ENCODE data around the gene KLHL26. TPM values are rescaled to one million over a fixed set of nuclear protein-coding genes. Genes with fewer than 3 reads are reported as not detected.
A peak's percentile ranks its signal among the peaks of the same experiment; 100 is the strongest.

Gene KLHL26
- total RNA-seq, 3 donors from 2014 or later: 7.6 to 16.6 (median 8.9) TPM

DNA sequence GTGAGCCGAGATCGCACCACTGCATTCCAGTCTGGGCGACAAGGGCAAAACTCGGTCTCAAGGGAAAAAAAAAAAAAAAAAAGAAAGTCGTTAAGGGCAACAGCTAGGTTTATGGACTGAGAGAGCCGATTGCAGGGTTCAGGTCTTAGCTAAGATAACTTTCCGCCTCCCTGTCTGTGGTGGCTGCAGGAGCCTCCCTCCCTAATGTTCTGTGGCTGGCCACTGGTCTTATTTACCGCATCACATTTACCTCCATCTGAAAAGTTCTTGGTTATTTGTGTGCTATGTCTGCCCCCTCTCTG is 45.9 kb downstream of the KLHL26 start:
- no peak for TF ChIP-seq CTCF (IDR thresholded peaks at IDR 0.05)
- intact Hi-C loops (cut with DNase I, micrococcal nuclease): no loop called here
- H3K9me3 ChIP-seq: no peaks in the 10 kb centered on the region
- H3K36me3 ChIP-seq (ENCODE audit: low read depth): no peaks in the 10 kb centered on the region
- no peak for ATAC-seq
- peaks cover 9% of the 10 kb centered on the region for H3K4me1 ChIP-seq (ENCODE audit: low read depth)
- H3K4me3 ChIP-seq: no peak overlapping the region
- no peak for DNase-seq

DNA sequence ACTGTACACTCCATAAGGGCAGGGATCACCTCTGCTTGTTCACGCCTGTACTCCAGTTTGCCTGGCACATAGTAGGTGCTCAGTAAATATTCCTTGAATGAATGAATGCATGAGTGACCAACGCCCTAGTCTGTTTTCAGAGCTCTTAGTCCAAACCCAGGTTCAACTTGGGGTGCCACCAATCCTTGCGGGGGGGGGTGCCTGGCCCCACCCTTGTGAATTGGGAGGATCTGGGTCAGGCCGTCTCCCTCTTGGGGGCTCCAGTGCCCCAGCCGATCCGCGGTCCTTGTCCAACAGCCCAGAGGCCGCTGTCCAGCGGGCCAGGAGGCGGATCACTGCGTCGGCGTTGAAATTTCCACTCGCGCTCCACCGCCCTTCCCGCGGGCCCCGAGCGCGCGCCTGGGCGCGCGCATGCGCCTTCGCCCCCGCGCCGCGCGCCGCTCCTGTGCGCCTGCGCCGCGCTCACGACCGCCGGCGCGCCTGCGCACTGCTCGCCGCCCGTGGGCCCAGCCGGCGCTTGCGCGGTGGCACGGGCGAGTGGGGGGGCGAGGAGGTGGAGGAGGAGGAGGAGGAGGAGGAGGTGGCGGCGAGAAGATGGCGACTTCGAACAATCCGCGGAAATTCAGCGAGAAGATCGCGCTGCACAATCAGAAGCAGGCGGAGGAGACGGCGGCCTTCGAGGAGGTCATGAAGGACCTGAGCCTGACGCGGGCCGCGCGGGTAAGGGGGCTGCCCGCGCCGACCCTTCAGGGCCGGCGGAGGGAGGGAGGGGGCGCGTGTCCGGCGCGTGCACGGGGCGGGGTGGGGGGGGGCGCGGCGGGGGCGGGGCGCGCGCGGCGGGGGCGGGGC is 46.5 kb downstream of the KLHL26 start, which contains the start of gene CRTC1:
Gene CRTC1, plus strand, starts transcription at position 572 of the 849 bp plus-strand sequence. Its CDS starts 23 bp downstream, at position 595.
- no peaks in the 10 kb centered on the region for H3K9me3 ChIP-seq
- DNase-seq (peak; percentile 89 to 96 (median 93)), ATAC-seq (peak; percentile 98)
- no peaks in the 10 kb centered on the region for H3K36me3 ChIP-seq (ENCODE audit: low read depth)
- TF ChIP-seq CTCF (IDR thresholded peaks at IDR 0.05): no peak
- intact Hi-C loops (cut with DNase I, micrococcal nuclease): no loop called here
- peak within 1 kb of the TSS; percentile 34 for H3K4me3 ChIP-seq
- peaks cover 6% of the 10 kb centered on the region for H3K4me1 ChIP-seq (ENCODE audit: low read depth)

GRCh38 chr19:18683958-18684641 is 47.3 kb downstream of the KLHL26 start:
- peak overlapping the region; percentile 34 for H3K4me3 ChIP-seq
- no peak for TF ChIP-seq CTCF (IDR thresholded peaks at IDR 0.05)
- H3K4me1 ChIP-seq (ENCODE audit: low read depth): peaks cover 6% of the 10 kb centered on the region
- DNase-seq: no peak
- ATAC-seq: peak; percentile 10
- intact Hi-C loops (cut with DNase I, micrococcal nuclease): no loop called here
- H3K9me3 ChIP-seq: no peaks in the 10 kb centered on the region
- no peaks in the 10 kb centered on the region for H3K36me3 ChIP-seq (ENCODE audit: low read depth)

- no peak for DNase-seq
- Histone ChIP-seq H3K4me3 (no peak overlapping the region), H3K4me1 (ENCODE audit: low read depth) (peaks cover 6% of the 10 kb centered on the region), H3K36me3 (ENCODE audit: low read depth) (no peaks in the 10 kb centered on the region), H3K9me3 (no peaks in the 10 kb centered on the region)
- no peak for TF ChIP-seq CTCF (IDR thresholded peaks at IDR 0.05)
- ATAC-seq: no peak
- intact Hi-C loops (cut with DNase I, micrococcal nuclease): no loop called here
Observed at GRCh38 chr19:18684642-18684993, 47.8 kb downstream of the KLHL26 start.

DNA sequence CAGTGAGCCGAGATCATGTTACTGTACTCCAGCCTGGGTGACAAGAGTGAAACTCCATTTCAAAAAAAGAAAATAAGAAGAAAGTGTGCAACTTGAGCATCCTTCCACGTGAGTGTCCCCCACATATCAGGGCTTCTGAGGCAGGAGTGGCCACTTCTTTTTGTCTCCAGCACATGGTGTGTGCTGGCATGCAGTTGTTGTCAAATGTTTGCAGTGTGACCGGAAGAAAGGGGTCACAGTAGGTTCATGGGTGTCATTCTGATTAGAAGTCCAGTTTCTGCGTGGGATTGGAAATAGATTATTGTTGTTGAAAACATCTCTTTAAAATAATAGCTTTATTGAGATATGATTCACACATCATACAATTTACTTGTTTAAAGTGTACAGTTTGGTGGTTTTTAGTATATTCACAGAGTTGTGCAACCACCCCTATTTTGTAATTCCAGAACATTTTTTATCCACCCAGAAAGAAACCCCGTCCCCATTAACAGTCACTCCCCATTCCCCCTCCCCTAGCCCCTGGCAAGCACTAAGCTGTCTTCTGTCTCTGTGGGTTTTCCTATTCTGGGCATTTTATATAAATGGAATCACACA is 48.9 kb downstream of the KLHL26 start:
- Histone ChIP-seq H3K36me3 (ENCODE audit: low read depth) (no peaks in the 10 kb centered on the region), H3K4me1 (ENCODE audit: low read depth) (peaks cover 6% of the 10 kb centered on the region), H3K9me3 (no peaks in the 10 kb centered on the region), H3K4me3 (no peak overlapping the region)
- DNase-seq (no peak), ATAC-seq (no peak)
- intact Hi-C loops (cut with DNase I, micrococcal nuclease): no loop called here
- no peak for TF ChIP-seq CTCF (IDR thresholded peaks at IDR 0.05)

Measured in mucosa of descending colon (tissue), 3 donors.